ENCODE measurements around the gene SEC63.
"Not testable (repeated sequence)": the region's sequence is repeated elsewhere in the genome, so short reads cannot be mapped to it uniquely, and the experiment has no call there.

The SEC63 gene

GRCh38 chr6:107931894-107932293, 26.1 kb downstream of the SEC63 start:
- Histone ChIP-seq H3K27ac (no peak overlapping the region), H3K4me3 (IDR thresholded peaks at IDR 0.05; ENCODE audit: insufficient read depth, low read depth, low read length) (no peak overlapping the region), H3K4me2 (no peak overlapping the region), H3K27me3 (ENCODE audit: insufficient read depth, low read depth) (no peaks in the 10 kb centered on the region), H3K9ac (no peak overlapping the region), H2AFZ (ENCODE audit: low read depth) (no peak overlapping the region), H3K4me1 (ENCODE audit: low read depth, poor library complexity, severe bottlenecking) (no peaks in the 10 kb centered on the region), H4K20me1 (ENCODE audit: insufficient read depth) (no peaks in the 10 kb centered on the region), H3K79me2 (ENCODE audit: insufficient read depth, low read depth) (peaks cover 6% of the 10 kb centered on the region; the same call in 1 of the 2 replicates), H3K36me3 (ENCODE audit: insufficient read depth) (no peaks in the 10 kb centered on the region)
- TF ChIP-seq CTCF (conservative IDR thresholded peaks at IDR 0.05; ENCODE audit: low read depth, low read length), result no peak

GRCh38 chr6:107928984-107929383, 29.0 kb downstream of the SEC63 start:
- H3K36me3 ChIP-seq (ENCODE audit: insufficient read depth), result no peaks in the 10 kb centered on the region
- no peak for TF ChIP-seq CTCF (conservative IDR thresholded peaks at IDR 0.05; ENCODE audit: low read depth, low read length)

GRCh38 chr6:107926697-107927544, 31.1 kb downstream of the SEC63 start:
- H3K36me3 ChIP-seq (ENCODE audit: insufficient read depth); H3K79me2 ChIP-seq (ENCODE audit: insufficient read depth, low read depth): not testable (repeated sequence)

More at GRCh38 chr6:107928984-107929383, 29.0 kb downstream of the SEC63 start:
- Histone ChIP-seq H4K20me1 (ENCODE audit: insufficient read depth) (no peaks in the 10 kb centered on the region), H3K27me3 (ENCODE audit: insufficient read depth, low read depth) (no peaks in the 10 kb centered on the region), H3K9ac (no peak overlapping the region), H3K4me2 (no peak overlapping the region), H3K27ac (no peak overlapping the region), H3K79me2 (ENCODE audit: insufficient read depth, low read depth) (peaks cover 6% of the 10 kb centered on the region; the same call in 1 of the 2 replicates), H3K4me3 (IDR thresholded peaks at IDR 0.05; ENCODE audit: insufficient read depth, low read depth, low read length) (no peak overlapping the region), H2AFZ (ENCODE audit: low read depth) (no peak overlapping the region), H3K4me1 (ENCODE audit: low read depth, poor library complexity, severe bottlenecking) (no peaks in the 10 kb centered on the region)

GRCh38 chr6:107917451-107918375, 40.3 kb downstream of the SEC63 start:
- H3K4me3 ChIP-seq (IDR thresholded peaks at IDR 0.05; ENCODE audit: insufficient read depth, low read depth, low read length), result no peak overlapping the region
- H3K4me1 ChIP-seq (ENCODE audit: low read depth, poor library complexity, severe bottlenecking), result no peaks in the 10 kb centered on the region
- no peaks in the 10 kb centered on the region; the same call in 1 of the 2 replicates for H3K36me3 ChIP-seq (ENCODE audit: insufficient read depth)
- no peaks in the 10 kb centered on the region for H4K20me1 ChIP-seq (ENCODE audit: insufficient read depth)
- H3K27me3 ChIP-seq (ENCODE audit: insufficient read depth, low read depth), result no peaks in the 10 kb centered on the region
- no peak for TF ChIP-seq CTCF (conservative IDR thresholded peaks at IDR 0.05; ENCODE audit: low read depth, low read length)
- no peaks in the 10 kb centered on the region for H3K79me2 ChIP-seq (ENCODE audit: insufficient read depth, low read depth)
- H3K4me2 ChIP-seq, result no peak overlapping the region
- H3K9ac ChIP-seq, result no peak overlapping the region
- no peak overlapping the region for H3K27ac ChIP-seq
- H2AFZ ChIP-seq (ENCODE audit: low read depth), result no peak overlapping the region

More at GRCh38 chr6:107926697-107927544, 31.1 kb downstream of the SEC63 start:
- not testable (repeated sequence) for H3K27ac ChIP-seq; H3K4me1 ChIP-seq (ENCODE audit: low read depth, poor library complexity, severe bottlenecking); H3K4me2 ChIP-seq; H4K20me1 ChIP-seq (ENCODE audit: insufficient read depth); H2AFZ ChIP-seq (ENCODE audit: low read depth); H3K27me3 ChIP-seq (ENCODE audit: insufficient read depth, low read depth); H3K9ac ChIP-seq; H3K4me3 ChIP-seq (IDR thresholded peaks at IDR 0.05; ENCODE audit: insufficient read depth, low read depth, low read length)

GRCh38 chr6:107916961-107917360, 41.0 kb downstream of the SEC63 start:
- H3K79me2 ChIP-seq (ENCODE audit: insufficient read depth, low read depth); H3K36me3 ChIP-seq (ENCODE audit: insufficient read depth): not testable (repeated sequence)

More at GRCh38 chr6:107916961-107917360, 41.0 kb downstream of the SEC63 start:
- not testable (repeated sequence) for H3K4me2 ChIP-seq; H2AFZ ChIP-seq (ENCODE audit: low read depth); H3K4me1 ChIP-seq (ENCODE audit: low read depth, poor library complexity, severe bottlenecking); H3K9ac ChIP-seq; H3K4me3 ChIP-seq (IDR thresholded peaks at IDR 0.05; ENCODE audit: insufficient read depth, low read depth, low read length); H3K27me3 ChIP-seq (ENCODE audit: insufficient read depth, low read depth); H3K27ac ChIP-seq; H4K20me1 ChIP-seq (ENCODE audit: insufficient read depth)
